GM18517 (cell line): ENCODE results near the gene NEK3.
"Not testable (repeated sequence)": the region's sequence is repeated elsewhere in the genome, so short reads cannot be mapped to it uniquely, and the experiment has no call there.

Source experiments
- ATAC-seq: cut with Tn5 transposase; IDR thresholded peaks from one replicate; pipeline ENCODE4 v1.9.1; 2021; ENCODE audit warnings: mild to moderate bottlenecking, moderate library complexity; ENCODE audit not compliant: unreplicated experiment

NEK3 gene

DNA sequence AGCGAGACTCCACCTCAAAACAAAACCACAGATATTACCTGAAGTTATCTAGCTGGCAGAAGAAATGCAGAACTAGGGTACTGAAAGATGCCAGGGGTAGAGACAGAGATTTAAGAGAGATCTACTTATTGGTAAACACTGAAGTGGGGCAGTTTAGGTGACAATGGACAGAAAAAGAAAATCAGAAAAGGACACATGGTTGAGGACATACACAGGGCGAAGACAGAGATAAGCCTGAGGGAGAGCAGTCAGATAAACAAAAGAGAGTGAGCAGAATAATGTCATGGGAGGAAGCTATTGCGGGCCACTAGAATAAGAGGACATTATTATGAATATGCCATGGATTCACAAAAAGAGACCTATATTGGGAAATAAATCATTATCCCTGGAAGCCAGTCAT, 33.9 kb downstream of the NEK3 start:
- no peak for ATAC-seq

DNA sequence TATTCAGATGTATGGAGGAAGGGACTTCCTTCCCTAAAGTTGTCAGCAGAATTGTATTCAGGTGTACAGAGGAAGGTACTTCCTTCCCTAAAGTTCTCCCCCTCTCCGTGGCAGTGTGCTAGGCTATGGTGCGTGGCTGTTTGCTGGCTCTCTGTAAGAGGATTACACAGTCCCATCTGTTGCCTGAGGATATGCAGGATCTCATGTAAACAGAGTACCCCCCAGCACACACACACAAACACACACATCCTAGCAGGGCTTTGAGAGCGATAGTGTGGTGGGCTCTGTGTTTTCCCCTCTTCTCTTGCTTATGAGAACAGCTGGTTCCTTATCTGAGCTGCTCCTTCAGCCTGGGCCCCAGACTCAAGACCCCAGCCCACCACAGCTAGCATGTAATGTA, 40.8 kb downstream of the NEK3 start:
- no peak for ATAC-seq

DNA sequence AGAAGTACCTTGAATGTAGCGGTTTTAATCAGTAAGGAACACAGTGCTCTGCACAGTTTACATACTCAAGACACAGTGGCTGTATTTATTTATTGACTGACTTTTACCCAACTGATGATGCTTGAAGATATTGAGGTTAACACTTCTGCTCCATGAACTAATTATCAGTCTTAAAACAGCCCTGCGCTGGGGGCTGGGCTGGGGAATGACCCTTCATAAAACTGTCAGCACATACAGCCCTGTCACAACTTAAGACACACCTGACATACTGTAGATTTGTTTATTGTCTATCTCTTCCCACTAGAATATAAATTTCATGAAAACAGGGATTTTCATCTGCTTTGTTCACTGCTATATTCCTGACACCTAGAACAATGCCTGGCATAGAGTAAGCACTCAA, 41.3 kb downstream of the NEK3 start:
- no peak for ATAC-seq

DNA sequence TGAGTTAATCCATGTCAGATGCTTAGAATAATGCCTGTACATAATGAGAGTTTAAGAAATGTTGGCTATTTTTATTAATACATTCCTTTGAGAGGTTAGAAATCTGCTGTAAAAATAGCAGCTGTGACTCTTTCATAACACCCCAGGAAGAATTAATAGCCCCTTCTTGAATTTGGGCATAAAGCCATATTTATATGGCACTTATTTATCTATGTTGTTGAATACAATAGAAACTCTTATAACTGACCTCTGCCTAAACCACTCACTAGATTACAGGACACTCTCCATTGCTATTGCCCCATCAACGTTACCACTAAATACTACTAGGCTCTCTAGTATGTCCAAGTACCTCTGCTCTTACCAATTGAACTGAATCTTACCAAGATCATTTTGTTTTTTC, 46.8 kb downstream of the NEK3 start:
- ATAC-seq = no peak

DNA sequence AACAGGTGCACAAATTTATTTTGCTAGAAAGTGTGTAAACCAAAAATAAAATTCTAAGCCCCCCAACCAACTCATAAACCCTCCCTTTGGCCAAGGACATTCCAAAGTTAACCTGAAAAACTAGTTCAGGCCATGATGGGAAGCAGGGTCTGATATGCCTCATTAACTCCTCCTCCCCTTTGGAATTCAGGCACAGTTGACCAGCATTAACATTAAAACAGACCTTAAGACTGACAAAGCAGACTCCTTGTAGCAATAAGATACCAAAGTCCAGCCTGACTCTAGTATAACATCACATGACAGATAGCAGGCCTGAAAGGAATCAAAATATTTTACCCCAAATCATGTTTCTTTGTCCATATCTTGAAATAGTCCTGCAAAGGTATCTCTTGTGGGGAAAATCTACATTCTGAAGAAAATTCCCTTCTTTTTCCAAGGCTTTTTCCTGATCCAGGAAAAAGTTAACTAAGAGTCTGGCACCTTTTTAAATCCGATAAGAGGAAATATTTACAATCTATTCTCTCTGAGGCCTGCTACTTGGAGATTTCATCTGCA, 50.2 kb downstream of the NEK3 start:
- no peak for ATAC-seq

DNA sequence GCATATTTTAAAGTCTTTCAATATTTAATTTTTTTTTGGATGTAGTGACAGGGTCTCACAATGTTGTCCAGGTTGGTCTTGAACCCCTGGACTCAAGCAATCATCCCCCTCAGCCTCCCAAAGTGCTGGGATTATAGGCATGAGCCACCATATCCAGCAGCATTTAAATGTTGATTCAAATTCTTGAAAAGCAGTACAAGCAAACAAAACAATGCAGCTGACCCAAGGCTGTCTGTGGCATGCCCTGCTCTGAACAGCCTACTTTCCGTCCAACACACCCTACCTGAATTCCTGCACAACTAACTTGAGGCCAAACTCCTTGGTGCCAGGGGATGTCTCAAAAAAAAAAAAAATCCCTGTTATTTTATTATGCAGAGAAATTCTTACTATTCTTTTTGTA, 53.6 kb downstream of the NEK3 start:
- ATAC-seq = no peak

DNA sequence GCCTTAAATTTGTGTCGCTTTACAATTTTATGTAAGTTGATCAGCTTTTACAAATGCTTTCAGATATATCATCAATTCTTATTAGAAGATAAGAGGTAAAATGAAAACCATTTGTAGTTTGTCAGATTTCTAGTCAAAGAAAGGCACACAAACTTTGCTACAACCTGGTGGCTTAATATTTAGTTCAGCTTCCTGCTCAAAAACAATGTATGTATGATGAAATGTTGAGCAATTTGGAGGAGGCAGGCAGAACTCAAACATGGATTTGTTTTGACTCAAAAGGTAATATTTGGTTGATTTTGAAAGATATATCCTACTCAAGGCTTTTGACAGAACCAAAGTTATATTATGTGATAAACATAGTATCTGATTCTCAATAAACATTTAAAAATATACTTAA, 54.8 kb downstream of the NEK3 start:
- ATAC-seq = no peak

DNA sequence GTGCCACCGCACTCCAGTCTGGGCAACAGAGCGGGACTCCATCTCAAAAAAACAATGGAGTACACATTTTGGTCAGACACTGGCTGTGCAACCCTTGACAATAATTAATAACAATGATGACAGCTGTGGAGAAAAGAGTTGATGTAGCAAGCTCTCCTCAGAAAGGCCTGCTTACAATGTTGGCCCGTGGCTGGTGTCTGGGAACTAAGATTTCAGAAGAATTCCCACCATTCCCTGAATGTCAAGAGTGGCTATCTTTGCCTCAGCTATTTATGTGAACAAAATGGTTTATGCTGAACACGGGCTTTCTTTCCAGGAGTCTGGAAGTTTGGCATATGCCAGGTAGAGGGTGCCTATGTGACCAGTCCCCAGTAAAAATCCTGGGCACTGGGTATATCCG, 56.0 kb downstream of the NEK3 start:
- ATAC-seq = no peak

DNA sequence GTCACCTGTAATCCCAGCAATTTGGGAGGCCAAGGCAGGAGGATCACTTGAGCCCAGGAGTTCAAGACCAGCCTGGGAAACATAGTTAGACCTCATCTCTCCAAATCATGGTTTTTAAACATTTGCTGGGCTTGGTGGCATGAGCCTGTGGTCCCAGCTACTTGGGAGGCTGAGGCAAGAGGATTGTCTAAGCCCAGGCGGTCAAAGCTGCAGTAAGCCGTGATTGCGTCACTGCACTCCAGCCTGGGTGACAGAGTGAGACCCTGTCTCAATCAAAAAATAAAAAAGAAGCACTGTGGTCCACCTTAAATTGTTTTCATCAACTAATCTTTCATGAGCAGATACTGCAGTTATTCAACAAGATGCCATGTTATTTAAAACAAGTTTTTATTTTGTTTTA, 57.0 kb downstream of the NEK3 start:
- ATAC-seq = not testable (repeated sequence)

DNA sequence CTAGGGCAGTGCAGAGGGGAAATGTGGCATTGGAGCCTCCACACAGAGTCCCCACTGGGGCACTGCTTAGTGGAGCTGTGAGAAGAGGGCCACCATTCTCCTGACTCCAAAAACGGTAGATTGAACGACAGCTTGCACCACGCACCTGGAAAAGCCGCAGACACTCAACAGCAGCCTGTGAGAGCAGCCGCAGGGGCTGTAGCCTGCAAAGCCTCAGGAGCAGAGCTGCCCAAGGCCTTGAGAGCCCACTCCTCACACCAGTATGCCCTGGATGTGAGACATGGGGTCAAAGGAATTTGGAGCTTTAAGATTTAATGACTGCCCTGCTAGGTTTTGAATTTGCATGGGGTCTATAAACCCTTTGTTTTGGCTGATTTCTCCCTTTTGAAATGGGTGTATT, 62.2 kb downstream of the NEK3 start:
- no peak for ATAC-seq

DNA sequence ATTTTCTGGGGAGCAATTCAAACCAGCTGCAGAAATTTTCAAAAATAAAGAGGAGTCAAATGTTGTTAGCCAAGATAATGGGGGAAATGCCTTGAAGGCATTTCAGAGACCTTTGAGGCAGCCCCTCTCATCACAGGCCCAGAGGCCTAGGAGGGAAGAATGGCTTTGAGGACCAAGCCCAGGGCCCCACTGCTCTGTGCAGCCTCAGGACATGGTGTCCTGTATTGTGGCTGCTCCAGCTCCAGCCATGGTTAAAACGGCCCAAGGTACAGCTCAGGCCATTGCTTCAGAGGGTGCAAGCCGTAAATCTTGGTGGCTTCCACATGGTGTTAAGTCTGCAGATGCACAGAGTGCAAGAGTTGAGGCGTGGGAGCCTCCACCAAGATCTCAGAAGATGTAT, 62.6 kb downstream of the NEK3 start:
- no peak for ATAC-seq

DNA sequence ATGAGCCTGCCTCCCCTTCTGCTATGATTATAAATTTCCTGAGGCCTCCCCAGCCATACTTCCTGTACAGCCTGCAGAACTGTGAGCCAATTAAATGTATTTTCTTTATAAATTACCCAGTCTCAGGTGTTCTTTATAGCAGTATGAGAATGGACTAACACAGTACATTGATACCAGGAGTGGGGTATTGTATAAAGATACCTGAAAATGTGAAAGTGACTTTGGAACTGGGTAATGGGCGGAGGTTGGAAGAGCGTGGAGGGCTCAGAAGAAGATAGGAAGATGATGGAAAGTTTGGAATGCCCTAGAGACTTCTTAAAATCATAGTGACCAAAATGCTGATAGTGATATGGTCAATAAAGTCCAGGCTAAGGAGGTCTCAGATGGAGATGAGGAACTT, 63.3 kb downstream of the NEK3 start:
- no peak for ATAC-seq

DNA sequence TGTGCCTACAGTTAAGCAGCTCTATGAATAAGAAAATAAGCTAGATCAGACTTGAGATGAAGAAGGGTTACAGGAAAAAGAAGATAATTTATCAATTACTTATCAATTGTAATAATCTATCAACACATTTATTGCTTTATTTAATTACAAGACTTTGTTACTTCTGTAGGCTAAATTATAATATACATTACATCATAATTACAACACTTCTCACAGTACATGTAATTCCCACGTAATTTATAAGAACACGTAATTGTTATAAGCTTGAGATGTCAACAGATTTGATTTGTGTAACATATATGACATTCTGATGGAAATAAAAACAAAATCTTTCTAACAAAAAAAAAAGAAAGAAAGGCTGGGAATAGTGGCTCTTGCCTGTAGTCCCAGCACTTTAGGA, 67.3 kb downstream of the NEK3 start:
- ATAC-seq = no peak

DNA sequence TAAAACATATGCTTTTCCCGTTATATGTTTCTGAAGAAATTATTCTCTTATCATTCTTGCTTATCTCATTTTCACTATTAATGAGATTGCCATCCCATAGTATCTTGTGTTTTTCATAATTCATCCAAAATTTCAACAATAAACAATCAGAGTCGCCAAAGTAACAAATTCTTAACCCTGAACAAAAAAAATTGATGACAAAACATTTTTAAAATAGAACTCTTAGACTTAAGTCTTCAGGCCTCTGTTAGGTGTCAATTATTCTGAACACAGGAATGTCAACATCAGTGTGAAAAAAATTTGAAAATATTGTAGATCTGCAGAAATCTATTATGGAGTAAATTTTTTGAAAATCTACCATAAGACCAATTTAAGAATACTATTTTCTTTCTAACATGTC, 67.9 kb downstream of the NEK3 start:
- ATAC-seq = no peak

DNA sequence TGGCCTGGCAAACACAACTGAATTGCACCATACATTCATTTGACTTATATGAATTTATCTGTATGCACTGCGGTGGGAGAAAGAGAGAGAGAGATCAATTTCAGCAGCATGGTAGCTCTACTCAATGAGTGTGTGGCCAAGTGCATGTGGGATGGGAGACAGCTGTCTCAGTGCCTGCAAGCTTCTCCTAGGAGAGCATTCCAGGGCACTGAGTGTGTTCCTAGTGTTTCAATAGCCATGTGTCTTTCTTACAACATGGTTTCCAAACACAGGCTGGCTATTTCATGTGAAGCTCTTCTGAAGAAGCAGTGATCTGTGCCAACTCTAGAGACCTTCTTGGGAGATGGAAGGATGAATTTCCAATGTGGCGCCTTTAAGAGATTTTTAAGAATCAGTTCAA, 74.0 kb downstream of the NEK3 start:
- no peak for ATAC-seq

DNA sequence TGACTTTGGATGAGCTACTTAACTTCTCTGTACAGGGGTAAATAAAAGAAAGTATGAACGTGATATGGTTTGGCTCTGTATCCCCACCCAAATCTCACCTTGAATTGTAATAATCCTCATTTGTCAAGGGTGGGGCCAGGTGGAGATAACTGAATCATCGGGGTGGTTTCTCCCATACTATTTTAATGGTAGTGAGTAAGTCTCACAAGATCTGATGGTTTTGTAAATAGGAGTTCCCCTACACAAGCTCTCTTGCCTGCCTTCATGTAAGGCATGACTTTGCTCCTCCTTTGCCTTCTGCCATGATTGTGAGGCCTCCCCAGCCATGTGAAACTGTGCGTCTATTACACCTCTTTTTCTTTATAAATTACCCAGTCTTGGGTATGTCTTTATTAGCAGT, 74.4 kb downstream of the NEK3 start:
- not testable (repeated sequence) for ATAC-seq
